HepG2 (cell line): ENCODE data around the gene INSIG2. TPM values are rescaled to one million over a fixed set of nuclear protein-coding genes. Genes with fewer than 3 reads are reported as not detected.

Experiments used
- ATAC-seq: fragments of 200-7000 bp; cut with Tn5 transposase; 3 replicates; pipeline ENCODE4 v1.9.1; 2020; ENCODE audit warnings: mild to moderate bottlenecking, moderate library complexity
- BruUV-seq: library from RNA; stranded (reverse); fragments of 400-500 nt; replicated peaks from 2 replicates; lab custom pipeline; 2021; lab: Mats Ljungman, UMichigan
- CTCF ChIA-PET: fragments of 300-600 bp; formaldehyde crosslinking; extraction: SDS; loops from one replicate; lab custom pipeline; 2021; ENCODE audit warnings: low total read pairs, inconsistent platforms, low intra/inter-chr PET ratio; lab: Yijun Ruan, JAX
- POLR2A ChIA-PET: fragments of 350-600 bp; sonication (Branson Sonifier 250); formaldehyde crosslinking; loops from one replicate; lab custom pipeline; 2020; ENCODE audit warnings: antibody characterized with exemption, inconsistent platforms; lab: Yijun Ruan, JAX
- DNase-seq: peaks from one replicate; pipeline ENCODE4 v3.0.0-alpha.2; 2015; ENCODE audit warnings: low spot score
- FAIRE-seq: peaks from 3 replicates; lab custom pipeline; 2011; peaks lifted over from hg19 to GRCh38; lab: Jason Lieb, UNC
- H2AFZ ChIP-seq: one replicate; pipeline ENCODE4 v1.6.1; 2011; ENCODE audit warnings: low read length, inconsistent platforms
- H3K27ac ChIP-seq: fragments of 300-600 bp; 3 replicates; pipeline ENCODE4 v1.8.0; 2011; ENCODE audit warnings: mixed run types, mild to moderate bottlenecking, mixed read lengths, low read length, inconsistent platforms; ENCODE audit not compliant: insufficient read depth; ENCODE audit errors: extremely low read length
- H3K27me3 ChIP-seq, 2 experiments: fragments of 200-600 bp in 1 of 2; 2 replicates in 1 of 2; 3 replicates in 1 of 2; pipeline versions ENCODE4 v1.6.0 to v1.8.0; 2011; ENCODE audit warnings: low read length in 2 of 2, mild to moderate bottlenecking in 2 of 2, moderate library complexity in 2 of 2, inconsistent platforms in 1 of 2; ENCODE audit not compliant: insufficient read depth in 2 of 2, control insufficient read depth in 1 of 2
- H3K36me3 ChIP-seq, 2 experiments: fragments of 200-600 bp in 1 of 2; replicated peaks in 1 of 2; 2 replicates in 1 of 2; 3 replicates in 1 of 2; pipeline versions ENCODE4 v1.5.1 to v1.8.0; 2011; ENCODE audit warnings: low read length in 2 of 2, inconsistent platforms in 1 of 2; ENCODE audit not compliant: insufficient read depth in 2 of 2, control insufficient read depth in 1 of 2
- H3K4me1 ChIP-seq: 2 replicates; pipeline ENCODE4 v1.5.1; 2012; ENCODE audit warnings: low read length, inconsistent platforms; ENCODE audit not compliant: insufficient read depth
- H3K4me2 ChIP-seq: 2 replicates; pipeline ENCODE4 v1.6.0; 2011; ENCODE audit warnings: low read depth, low read length, inconsistent platforms
- H3K4me3 ChIP-seq, 3 experiments: fragments of 200-600 bp in 1 of 3; sonication (generic), shearing (Covaris generic) in 1 of 3; replicated peaks in 1 of 3; 2 replicates each; pipeline ENCODE4 v1.5.1; 2011 to 2016; ENCODE audit warnings: low read length in 3 of 3, inconsistent platforms in 2 of 3, low read depth in 2 of 3, mild to moderate bottlenecking in 2 of 3, control low read depth in 1 of 3, mixed read lengths in 1 of 3; ENCODE audit not compliant: insufficient read depth in 1 of 3
- H3K79me2 ChIP-seq: one replicate; pipeline ENCODE4 v1.6.1; 2011; ENCODE audit warnings: low read length, inconsistent platforms; ENCODE audit not compliant: insufficient read depth
- H3K9ac ChIP-seq: 2 replicates; pipeline ENCODE4 v1.6.0; 2011; ENCODE audit warnings: mild to moderate bottlenecking, low read depth, low read length, inconsistent platforms; ENCODE audit not compliant: insufficient read depth
- H3K9me3 ChIP-seq: 2 replicates; pipeline ENCODE4 v1.5.1; 2012; ENCODE audit warnings: mild to moderate bottlenecking, low read length
- H4K20me1 ChIP-seq: 2 replicates; pipeline ENCODE4 v1.6.0; 2011; ENCODE audit warnings: inconsistent platforms, mild to moderate bottlenecking, low read length, moderate library complexity; ENCODE audit not compliant: insufficient read depth
- CEBPG ChIP-seq: IDR thresholded peaks from 2 replicates; pipeline ENCODE4 v1.6.1; 2016
- CHD4 ChIP-seq: fragments of 200-600 bp; sonication (generic); IDR thresholded peaks from 2 replicates; pipeline ENCODE4 v1.7.0; 2017; ENCODE audit warnings: mild to moderate bottlenecking, low read length, borderline replicate concordance
- HHEX ChIP-seq: IDR thresholded peaks from 2 replicates; pipeline ENCODE4 v1.6.1; 2016; ENCODE audit warnings: control low read depth
- IKZF1 ChIP-seq: fragments of 450-650 bp; IDR thresholded peaks from 2 replicates; pipeline ENCODE4 v1.7.1; 2016
- JARID2 ChIP-seq: sonication (generic); formaldehyde crosslinking; IDR thresholded peaks from 2 replicates; pipeline ENCODE4 v1.8.1; 2023; ENCODE audit warnings: missing genetic modification reagents, inconsistent platforms; ENCODE audit not compliant: insufficient replicate concordance
- NFIC ChIP-seq: IDR thresholded peaks from 2 replicates; pipeline ENCODE4 v1.6.1; 2012; ENCODE audit warnings: mild to moderate bottlenecking, low read length, inconsistent platforms
- NFKB2 ChIP-seq: sonication (generic); formaldehyde crosslinking; IDR thresholded peaks from 2 replicates; pipeline ENCODE4 v1.4.0; 2020; ENCODE audit warnings: missing genetic modification reagents, borderline replicate concordance
- ONECUT2 ChIP-seq: sonication (generic); formaldehyde crosslinking; IDR thresholded peaks from 2 replicates; pipeline ENCODE4 v1.4.0; 2020; ENCODE audit warnings: missing genetic modification reagents
- PITX1 ChIP-seq: sonication (generic); formaldehyde crosslinking; IDR thresholded peaks from 2 replicates; pipeline ENCODE4 v1.5.1; 2020; ENCODE audit warnings: mild to moderate bottlenecking, missing genetic modification reagents
- RXRA ChIP-seq: sonication (generic); formaldehyde crosslinking; IDR thresholded peaks from 2 replicates; pipeline ENCODE4 v1.5.1; 2020; ENCODE audit warnings: missing genetic modification reagents
- SP2 ChIP-seq: sonication (generic); formaldehyde crosslinking; IDR thresholded peaks from 2 replicates; pipeline ENCODE4 v1.5.1; 2020; ENCODE audit warnings: mild to moderate bottlenecking, missing genetic modification reagents
- XRCC5 ChIP-seq: fragments of 200-400 bp; formaldehyde crosslinking; optimal IDR thresholded peaks from 2 replicates; pipeline ENCODE3; 2017; ENCODE audit warnings: mild to moderate bottlenecking, low read length
- ZNF383 ChIP-seq: sonication (generic); formaldehyde crosslinking; IDR thresholded peaks from 2 replicates; pipeline ENCODE4 v1.4.0; 2020; ENCODE audit warnings: missing genetic modification reagents, mild to moderate bottlenecking, borderline replicate concordance
- ZNF556 ChIP-seq: sonication (generic); formaldehyde crosslinking; IDR thresholded peaks from 2 replicates; pipeline ENCODE4 v1.4.0; 2020; ENCODE audit warnings: mild to moderate bottlenecking, missing genetic modification reagents, borderline replicate concordance
- ZSCAN31 ChIP-seq: sonication (generic); formaldehyde crosslinking; IDR thresholded peaks from 2 replicates; pipeline ENCODE4 v1.5.0; 2020; ENCODE audit warnings: low read depth, mild to moderate bottlenecking, missing genetic modification reagents
- WGBS: methylation state at CpG from one replicate; pipeline ENCODE4 v1.1.6; 2017; ENCODE audit warnings: low lambda C conversion rate; 5-methylcytosine and 5-hydroxymethylcytosine counted together
- in situ Hi-C: cut with HindIII; loops from 2 replicates; pipeline ENCODE4 v1.10.0; 2017; ENCODE audit warnings: low pct_unique_long_range_greater_than_20kb; ENCODE audit not compliant: extremely low pct_ligation_motif_present
- intact Hi-C: fragments of 100-400 bp; cut with micrococcal nuclease; formaldehyde crosslinking; loops from one replicate; pipeline ENCODE4 v1.10.0; 2022; ENCODE audit not compliant: unreplicated experiment
- polyA plus RNA-seq, 8 experiments: library from polyadenylated mRNA; depleted of rRNA in 3 of 8; stranded (reverse) in 7 of 8; unstranded in 1 of 8; fragments of >200 nt; fragmentation: Illumina TruSeq in 4 of 8; extraction: Trizol in 4 of 8; gene quantifications; 2 replicates each; pipeline versions ENCODE4 v1.2.1 to v1.2.3, GENCODE V29; 2011 to 2016; ENCODE audit warnings: low read depth in 4 of 8, missing spikeins in 1 of 8, mixed read lengths in 1 of 8; ENCODE audit not compliant: insufficient read depth in 1 of 8
- total RNA-seq, 5 experiments: library from RNA; depleted of rRNA; stranded (reverse); fragments of >200 nt; fragmentation: Illumina TruSeq; extraction: Trizol; gene quantifications; 2 replicates each; pipeline ENCODE4 v1.2.3, GENCODE V29; 2016; ENCODE audit warnings: low read depth in 1 of 5
- TF ChIP-seq, protein P1 (sequence below): sonication (generic); formaldehyde crosslinking; IDR thresholded peaks from 2 replicates; pipeline ENCODE4 v1.4.0; 2020; ENCODE audit warnings: missing genetic modification reagents
- TF ChIP-seq, protein P2 (sequence below): sonication (generic); formaldehyde crosslinking; IDR thresholded peaks from 2 replicates; pipeline ENCODE4 v1.4.0; 2020; ENCODE audit warnings: missing genetic modification reagents, low read depth, mild to moderate bottlenecking, borderline replicate concordance
- TF ChIP-seq, protein P3 (sequence below): sonication (generic); formaldehyde crosslinking; IDR thresholded peaks from 2 replicates; pipeline ENCODE4 v1.9.0; 2021; ENCODE audit warnings: missing genetic modification reagents, mild to moderate bottlenecking, borderline replicate concordance
- TF ChIP-seq, protein P4 (sequence below): sonication (generic); formaldehyde crosslinking; IDR thresholded peaks from 2 replicates; pipeline ENCODE4 v1.4.0; 2020; ENCODE audit warnings: missing genetic modification reagents

INSIG2 gene
- total and polyA plus RNA-seq, 2 of the 13 experiments (the other 11 are each of a cell fraction or from before 2014, with no cell fraction given): 73.5 to 481 TPM

DNA sequence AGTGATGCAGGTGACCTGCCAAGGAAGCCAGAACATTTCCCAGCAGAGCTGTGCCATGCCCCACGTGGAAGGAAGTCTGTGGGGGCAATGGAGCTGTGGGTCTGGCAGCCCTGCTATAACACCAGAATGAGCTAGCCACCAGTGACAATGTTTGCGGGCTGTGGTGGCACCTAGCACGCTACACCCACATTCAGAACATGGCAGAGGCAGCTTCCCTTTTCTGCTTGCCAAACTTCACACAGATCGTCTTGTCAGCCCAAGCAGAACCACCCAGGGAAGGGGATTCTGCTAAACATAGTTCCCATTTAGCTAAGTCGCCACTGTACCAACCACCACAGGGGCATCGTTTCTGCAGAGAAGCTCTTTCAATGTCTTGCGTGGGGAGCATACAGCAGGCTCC is 47.4 kb upstream of the INSIG2 start:
- no TSS peak for BruUV-seq
- TF ChIP-seq ZSCAN31 (CRISPR knock-in tag): no peak
- TF ChIP-seq CHD4: no peak
- TF ChIP-seq IKZF1: no peak
- TF ChIP-seq, protein P1, sequence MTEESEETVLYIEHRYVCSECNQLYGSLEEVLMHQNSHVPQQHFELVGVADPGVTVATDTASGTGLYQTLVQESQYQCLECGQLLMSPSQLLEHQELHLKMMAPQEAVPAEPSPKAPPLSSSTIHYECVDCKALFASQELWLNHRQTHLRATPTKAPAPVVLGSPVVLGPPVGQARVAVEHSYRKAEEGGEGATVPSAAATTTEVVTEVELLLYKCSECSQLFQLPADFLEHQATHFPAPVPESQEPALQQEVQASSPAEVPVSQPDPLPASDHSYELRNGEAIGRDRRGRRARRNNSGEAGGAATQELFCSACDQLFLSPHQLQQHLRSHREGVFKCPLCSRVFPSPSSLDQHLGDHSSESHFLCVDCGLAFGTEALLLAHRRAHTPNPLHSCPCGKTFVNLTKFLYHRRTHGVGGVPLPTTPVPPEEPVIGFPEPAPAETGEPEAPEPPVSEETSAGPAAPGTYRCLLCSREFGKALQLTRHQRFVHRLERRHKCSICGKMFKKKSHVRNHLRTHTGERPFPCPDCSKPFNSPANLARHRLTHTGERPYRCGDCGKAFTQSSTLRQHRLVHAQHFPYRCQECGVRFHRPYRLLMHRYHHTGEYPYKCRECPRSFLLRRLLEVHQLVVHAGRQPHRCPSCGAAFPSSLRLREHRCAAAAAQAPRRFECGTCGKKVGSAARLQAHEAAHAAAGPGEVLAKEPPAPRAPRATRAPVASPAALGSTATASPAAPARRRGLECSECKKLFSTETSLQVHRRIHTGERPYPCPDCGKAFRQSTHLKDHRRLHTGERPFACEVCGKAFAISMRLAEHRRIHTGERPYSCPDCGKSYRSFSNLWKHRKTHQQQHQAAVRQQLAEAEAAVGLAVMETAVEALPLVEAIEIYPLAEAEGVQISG (CRISPR knock-in tag): no peak
- no peak for TF ChIP-seq NFIC
- TF ChIP-seq, protein P2, sequence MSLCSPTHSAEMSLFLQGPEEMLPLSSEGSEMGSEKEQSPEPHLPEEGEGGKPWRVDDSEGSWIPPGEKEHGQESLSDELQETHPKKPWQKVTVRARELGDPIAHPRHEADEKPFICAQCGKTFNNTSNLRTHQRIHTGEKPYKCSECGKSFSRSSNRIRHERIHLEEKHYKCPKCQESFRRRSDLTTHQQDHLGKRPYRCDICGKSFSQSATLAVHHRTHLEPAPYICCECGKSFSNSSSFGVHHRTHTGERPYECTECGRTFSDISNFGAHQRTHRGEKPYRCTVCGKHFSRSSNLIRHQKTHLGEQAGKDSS (CRISPR knock-in tag): no peak
- no peak for TF ChIP-seq ONECUT2
- TF ChIP-seq PITX1 (CRISPR knock-in tag): no peak
- no peak for TF ChIP-seq JARID2 (CRISPR knock-in tag)
- TF ChIP-seq, protein P3, sequence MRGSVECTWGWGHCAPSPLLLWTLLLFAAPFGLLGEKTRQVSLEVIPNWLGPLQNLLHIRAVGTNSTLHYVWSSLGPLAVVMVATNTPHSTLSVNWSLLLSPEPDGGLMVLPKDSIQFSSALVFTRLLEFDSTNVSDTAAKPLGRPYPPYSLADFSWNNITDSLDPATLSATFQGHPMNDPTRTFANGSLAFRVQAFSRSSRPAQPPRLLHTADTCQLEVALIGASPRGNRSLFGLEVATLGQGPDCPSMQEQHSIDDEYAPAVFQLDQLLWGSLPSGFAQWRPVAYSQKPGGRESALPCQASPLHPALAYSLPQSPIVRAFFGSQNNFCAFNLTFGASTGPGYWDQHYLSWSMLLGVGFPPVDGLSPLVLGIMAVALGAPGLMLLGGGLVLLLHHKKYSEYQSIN (CRISPR knock-in tag): no peak
- no peak for TF ChIP-seq ZNF383 (CRISPR knock-in tag)
- no peak for TF ChIP-seq RXRA (CRISPR knock-in tag)
- TF ChIP-seq, protein P4, sequence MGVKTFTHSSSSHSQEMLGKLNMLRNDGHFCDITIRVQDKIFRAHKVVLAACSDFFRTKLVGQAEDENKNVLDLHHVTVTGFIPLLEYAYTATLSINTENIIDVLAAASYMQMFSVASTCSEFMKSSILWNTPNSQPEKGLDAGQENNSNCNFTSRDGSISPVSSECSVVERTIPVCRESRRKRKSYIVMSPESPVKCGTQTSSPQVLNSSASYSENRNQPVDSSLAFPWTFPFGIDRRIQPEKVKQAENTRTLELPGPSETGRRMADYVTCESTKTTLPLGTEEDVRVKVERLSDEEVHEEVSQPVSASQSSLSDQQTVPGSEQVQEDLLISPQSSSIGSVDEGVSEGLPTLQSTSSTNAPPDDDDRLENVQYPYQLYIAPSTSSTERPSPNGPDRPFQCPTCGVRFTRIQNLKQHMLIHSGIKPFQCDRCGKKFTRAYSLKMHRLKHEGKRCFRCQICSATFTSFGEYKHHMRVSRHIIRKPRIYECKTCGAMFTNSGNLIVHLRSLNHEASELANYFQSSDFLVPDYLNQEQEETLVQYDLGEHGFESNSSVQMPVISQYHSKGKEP (CRISPR knock-in tag): no peak
- TF ChIP-seq XRCC5: no peak
- TF ChIP-seq HHEX (CRISPR knock-in tag): no peak
- TF ChIP-seq SP2 (CRISPR knock-in tag): no peak
- TF ChIP-seq NFKB2 (CRISPR knock-in tag): no peak
- TF ChIP-seq ZNF556 (CRISPR knock-in tag): no peak
- no peak for TF ChIP-seq CEBPG (CRISPR knock-in tag)
- in situ Hi-C loops (loop anchor here (10.0 kb wide), 1 partner anchor 814 kb away; no protein-coding TSS in a partner anchor), intact Hi-C loops (no loop called here)
- ChIA-PET CTCF (no interaction called here), POLR2A (no interaction called here)
- no peak for FAIRE-seq
- 0 out of 5 replicates have a peak, but pooled peaks cover 0 to 19% of the 10 kb centered on the region in 2 experiments for H3K27me3 ChIP-seq
- no peak overlapping the region for H3K4me2 ChIP-seq
- H4K20me1 ChIP-seq: no peaks in the 10 kb centered on the region
- ATAC-seq: no peak
- WGBS: 19% methylated on average over 7 of the region's 7 CpGs
- no peak overlapping the region for H3K27ac ChIP-seq
- H3K9me3 ChIP-seq: no peaks in the 10 kb centered on the region
- H3K79me2 ChIP-seq: no peaks in the 10 kb centered on the region
- H3K4me3 ChIP-seq: no peak overlapping the region
- no peaks in the 10 kb centered on the region for H3K4me1 ChIP-seq
- no peak overlapping the region for H2AFZ ChIP-seq
- no peaks in the 10 kb centered on the region for H3K36me3 ChIP-seq
- no peak overlapping the region for H3K9ac ChIP-seq
- no peak for DNase-seq
